H1 (cell line): Measurements from ENCODE around the gene KRTAP26-1. TPM values are rescaled to one million over a fixed set of nuclear protein-coding genes. Genes with fewer than 3 reads are reported as not detected.

Experiments
- BRCA1 ChIP-seq: IDR thresholded peaks from 2 replicates; pipeline ENCODE4 v1.6.1; 2012; ENCODE audit warnings: low read depth, low read length, improper control_type of control experiment
- POLR2AphosphoS5 ChIP-seq: IDR thresholded peaks from 2 replicates; pipeline ENCODE4 v1.6.1; 2011; ENCODE audit warnings: low read depth, low read length
- polyA plus RNA-seq, 7 experiments: library from polyadenylated mRNA; depleted of rRNA in 3 of 7; stranded (reverse) in 5 of 7; unstranded in 2 of 7; fragments of >200 nt in 5 of 7; fragments of 200-250 nt in 2 of 7; gene quantifications; 1 replicate in 5 of 7; 2 replicates in 1 of 7; 4 replicates in 1 of 7; pipeline versions ENCODE4 v1.2.1 to v1.2.3, GENCODE V29; 2011 to 2013; ENCODE audit warnings: missing spikeins in 2 of 7, mixed read lengths in 2 of 7
- total RNA-seq: library from RNA; stranded (reverse); fragmentation: NEBNext Ultra II Directional; extraction: Animal tissue kit (Norgen Biotek cat#: 25700); gene quantifications from 2 replicates; pipeline ENCODE4 v1.2.1, GENCODE V29; 2021

Gene KRTAP26-1
- total and polyA plus RNA-seq, 2 of the 8 experiments (the other 6 are each of a cell fraction or from before 2014, with no cell fraction given), result not detected

DNA sequence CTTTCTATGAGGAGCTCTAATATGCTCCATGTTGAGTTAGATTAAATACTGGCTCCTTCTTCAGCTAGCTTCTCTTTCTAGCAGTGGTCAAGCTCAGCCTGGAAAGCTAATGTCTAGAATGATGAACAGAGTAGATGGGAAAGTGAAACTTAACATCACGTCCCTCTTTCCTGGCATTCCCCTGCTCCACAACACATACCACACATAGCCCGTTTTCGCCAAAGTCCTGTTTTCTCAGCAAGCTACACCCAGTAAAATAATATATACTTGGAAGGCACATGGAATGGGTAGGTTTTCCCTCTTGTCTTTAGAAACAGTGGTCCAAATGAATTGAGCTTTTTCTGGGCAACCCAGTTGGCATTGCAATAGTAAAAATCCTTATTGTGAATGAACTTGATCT lies 13.6 kb upstream of the KRTAP26-1 start (continued):
- TF ChIP-seq BRCA1 (no peak), POLR2AphosphoS5 (no peak)
